Mucosa of rectum (tissue), 2 donors: Measurements from ENCODE around the gene SLC8A1.
"Not testable (repeated sequence)": the region's sequence is repeated elsewhere in the genome, so short reads cannot be mapped to it uniquely, and the experiment has no call there.

Experiments used
- H3K27ac ChIP-seq, 2 donors: one replicate each; pipeline ENCODE4 v1.7.0; 2013; ENCODE audit warnings: inconsistent platforms in 2 of 2, low read depth in 2 of 2, low read length in 2 of 2
- H3K27me3 ChIP-seq, 2 donors: one replicate each; pipeline ENCODE4 v1.7.0; 2013; ENCODE audit warnings: low read length in 2 of 2; ENCODE audit not compliant: control insufficient read depth in 2 of 2, insufficient read depth in 2 of 2
- H3K36me3 ChIP-seq, 2 donors: one replicate each; pipeline ENCODE4 v1.7.0; 2013; ENCODE audit warnings: low read length in 2 of 2; ENCODE audit not compliant: control insufficient read depth in 2 of 2, insufficient read depth in 2 of 2
- H3K4me1 ChIP-seq, 2 donors: one replicate each; pipeline ENCODE4 v1.7.0; 2013; ENCODE audit warnings: low read length in 2 of 2, mild to moderate bottlenecking in 1 of 2; ENCODE audit not compliant: control insufficient read depth in 2 of 2, insufficient read depth in 2 of 2
- H3K4me3 ChIP-seq, 2 donors: one replicate each; pipeline ENCODE4 v1.7.0; 2013; ENCODE audit warnings: low read length in 2 of 2
- H3K9ac ChIP-seq, 2 donors: one replicate each; pipeline ENCODE4 v1.7.0; 2013; ENCODE audit warnings: low read length in 2 of 2, low read depth in 1 of 2, mild to moderate bottlenecking in 1 of 2
- H3K9me3 ChIP-seq, 2 donors: one replicate each; pipeline ENCODE4 v1.7.0; 2013; ENCODE audit warnings: low read length in 2 of 2; ENCODE audit not compliant: control insufficient read depth in 2 of 2
- donor health status: healthy.
- donor health status: Normal muscosa, but diverticular disease.

Gene SLC8A1

GRCh38 chr2:40093021-40093675, 358.7 kb downstream of the SLC8A1 start:
- Histone ChIP-seq H3K27me3 (no peaks in the 10 kb centered on the region), H3K9ac (no peak overlapping the region)

GRCh38 chr2:40090044-40090443, 361.8 kb downstream of the SLC8A1 start:
- no peaks in the 10 kb centered on the region for H3K36me3 ChIP-seq
- H3K9ac ChIP-seq = no peak overlapping the region
- H3K27ac ChIP-seq = no peak overlapping the region
- H3K4me3 ChIP-seq = no peak overlapping the region
- H3K27me3 ChIP-seq = no peaks in the 10 kb centered on the region
- H3K4me1 ChIP-seq = no peaks in the 10 kb centered on the region
- no peaks in the 10 kb centered on the region for H3K9me3 ChIP-seq

More at GRCh38 chr2:40093021-40093675, 358.7 kb downstream of the SLC8A1 start:
- Histone ChIP-seq H3K4me1 (no peaks in the 10 kb centered on the region), H3K27ac (no peak overlapping the region), H3K36me3 (no peaks in the 10 kb centered on the region), H3K9me3 (no peaks in the 10 kb centered on the region), H3K4me3 (no peak overlapping the region)

- Histone ChIP-seq H3K36me3 (no peaks in the 10 kb centered on the region), H3K4me3 (no peak overlapping the region), H3K9ac (no peak overlapping the region), H3K9me3 (no peaks in the 10 kb centered on the region), H3K27ac (no peak overlapping the region), H3K27me3 (no peaks in the 10 kb centered on the region), H3K4me1 (no peaks in the 10 kb centered on the region)
Observed at GRCh38 chr2:40087927-40088326, 364.0 kb downstream of the SLC8A1 start.

GRCh38 chr2:40087434-40087833, 364.5 kb downstream of the SLC8A1 start:
- H3K27me3 ChIP-seq = no peaks in the 10 kb centered on the region
- H3K36me3 ChIP-seq = no peaks in the 10 kb centered on the region
- no peaks in the 10 kb centered on the region for H3K9me3 ChIP-seq
- no peak overlapping the region for H3K27ac ChIP-seq
- H3K4me1 ChIP-seq = no peaks in the 10 kb centered on the region
- H3K9ac ChIP-seq = no peak overlapping the region
- H3K4me3 ChIP-seq = no peak overlapping the region

- no peak overlapping the region for H3K27ac ChIP-seq
- no peaks in the 10 kb centered on the region for H3K27me3 ChIP-seq
- H3K9ac ChIP-seq = no peak overlapping the region
- no peaks in the 10 kb centered on the region for H3K4me1 ChIP-seq
- H3K9me3 ChIP-seq = no peaks in the 10 kb centered on the region
- H3K36me3 ChIP-seq = no peaks in the 10 kb centered on the region
- no peak overlapping the region for H3K4me3 ChIP-seq
Observed at GRCh38 chr2:40085786-40086185, 366.1 kb downstream of the SLC8A1 start.

GRCh38 chr2:40073336-40073735, 378.6 kb downstream of the SLC8A1 start:
- H3K9me3 ChIP-seq, H3K9ac ChIP-seq, H3K4me1 ChIP-seq, H3K36me3 ChIP-seq, H3K27me3 ChIP-seq, H3K27ac ChIP-seq, H3K4me3 ChIP-seq: not testable (repeated sequence)

- H3K27me3 ChIP-seq = no peaks in the 10 kb centered on the region
- H3K4me3 ChIP-seq = no peak overlapping the region
- H3K27ac ChIP-seq = no peak overlapping the region
- H3K4me1 ChIP-seq = no peaks in the 10 kb centered on the region
- H3K9me3 ChIP-seq = no peaks in the 10 kb centered on the region
- no peaks in the 10 kb centered on the region for H3K36me3 ChIP-seq
- no peak overlapping the region for H3K9ac ChIP-seq
Observed at GRCh38 chr2:40072442-40073232, 379.3 kb downstream of the SLC8A1 start.

GRCh38 chr2:40062381-40062780, 389.5 kb downstream of the SLC8A1 start:
- H3K9ac ChIP-seq = no peak overlapping the region

GRCh38 chr2:40049781-40050180, 402.1 kb downstream of the SLC8A1 start:
- H3K4me1 ChIP-seq = no peaks in the 10 kb centered on the region
- H3K27me3 ChIP-seq = no peaks in the 10 kb centered on the region
- no peak overlapping the region for H3K27ac ChIP-seq
- H3K9me3 ChIP-seq = no peaks in the 10 kb centered on the region
- H3K4me3 ChIP-seq = no peak overlapping the region
- no peak overlapping the region for H3K9ac ChIP-seq
- no peaks in the 10 kb centered on the region for H3K36me3 ChIP-seq

More at GRCh38 chr2:40062381-40062780, 389.5 kb downstream of the SLC8A1 start:
- no peak overlapping the region for H3K4me3 ChIP-seq
- no peak overlapping the region for H3K27ac ChIP-seq
- no peaks in the 10 kb centered on the region for H3K36me3 ChIP-seq
- no peaks in the 10 kb centered on the region for H3K4me1 ChIP-seq
- no peaks in the 10 kb centered on the region for H3K27me3 ChIP-seq
- no peaks in the 10 kb centered on the region for H3K9me3 ChIP-seq

GRCh38 chr2:40048506-40048905, 403.4 kb downstream of the SLC8A1 start:
- Histone ChIP-seq H3K9me3 (no peaks in the 10 kb centered on the region), H3K27ac (no peak overlapping the region), H3K27me3 (no peaks in the 10 kb centered on the region), H3K36me3 (no peaks in the 10 kb centered on the region), H3K9ac (no peak overlapping the region), H3K4me3 (no peak overlapping the region), H3K4me1 (no peaks in the 10 kb centered on the region)
